GM19397 (cell line): Measurements from ENCODE around the gene IRAG1.

Source experiments
- ATAC-seq: cut with Tn5 transposase; IDR thresholded peaks from one replicate; pipeline ENCODE4 v1.9.1; 2021; ENCODE audit warnings: mild to moderate bottlenecking, moderate library complexity; ENCODE audit not compliant: unreplicated experiment

IRAG1 gene

DNA sequence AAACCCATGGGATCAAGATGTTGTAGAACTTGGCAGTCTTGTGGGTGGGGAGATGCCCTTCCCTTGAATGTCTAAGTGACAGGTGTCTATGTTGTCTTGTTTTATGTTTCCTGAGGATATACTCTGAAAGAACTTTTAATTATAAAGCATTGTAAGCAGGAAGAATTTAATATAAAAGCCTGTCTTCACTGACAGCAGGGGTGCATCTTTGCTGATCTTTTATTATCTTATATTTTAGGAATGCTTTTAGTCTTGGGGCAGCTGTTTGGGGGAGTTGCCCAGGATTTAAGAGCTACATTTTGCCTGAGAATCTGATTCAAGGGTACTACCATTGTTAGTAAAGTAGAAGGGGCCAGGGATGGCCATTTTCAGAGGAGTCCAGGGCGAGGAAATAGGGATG is 43.4 kb downstream of the IRAG1 start:
- ATAC-seq, result no peak

DNA sequence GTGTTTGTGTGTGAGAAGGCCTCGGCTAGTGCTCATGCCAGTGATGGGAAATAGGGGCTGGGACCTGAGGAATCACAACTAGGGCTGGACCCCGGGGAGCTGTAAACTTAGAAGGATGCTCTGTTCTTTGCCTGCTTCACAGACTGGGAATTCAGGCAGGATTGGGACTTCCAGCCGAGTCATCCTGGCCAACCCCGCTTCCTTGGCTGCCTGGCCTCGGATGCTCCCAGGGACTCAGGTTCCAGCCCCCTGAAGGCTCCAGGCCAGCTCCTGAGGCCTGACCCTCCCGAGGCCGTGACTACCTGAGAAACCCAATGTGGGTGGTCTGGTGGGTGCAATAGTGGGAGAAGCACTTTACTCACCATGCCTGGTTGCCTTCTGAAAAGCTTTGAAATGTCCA is 44.7 kb downstream of the IRAG1 start:
- no peak for ATAC-seq

DNA sequence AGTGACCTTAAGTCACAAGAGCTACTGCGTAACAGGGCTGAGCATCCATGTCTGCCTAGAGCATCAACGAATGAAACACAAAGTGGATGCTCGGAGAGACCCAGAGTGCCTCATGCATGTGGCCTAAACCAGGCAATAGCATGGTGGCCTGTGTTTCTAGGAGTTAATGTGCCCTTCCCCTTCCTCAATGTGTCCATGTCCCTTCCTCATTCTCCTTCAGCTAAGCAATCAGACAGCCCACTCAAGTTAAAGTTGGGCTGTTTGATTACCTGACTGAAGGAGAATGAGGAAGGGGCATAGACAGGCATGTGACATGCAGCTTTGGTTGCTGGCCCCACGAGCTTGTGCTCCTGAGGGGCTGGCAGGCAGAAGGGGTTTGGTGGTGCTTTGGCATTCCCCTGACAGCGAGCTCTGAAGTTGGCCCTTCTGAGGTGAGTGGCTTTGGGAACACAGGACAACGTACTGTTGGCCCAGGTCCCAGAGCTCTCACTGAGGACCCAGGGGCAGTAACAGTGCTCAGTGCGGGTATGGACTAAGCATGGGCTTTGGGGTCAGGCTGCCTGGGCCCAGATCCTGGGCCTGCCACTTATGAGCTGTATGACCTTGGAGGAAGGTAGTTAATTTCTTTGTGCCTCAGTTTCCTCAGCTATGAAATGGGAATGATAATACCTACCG is 46.7 kb downstream of the IRAG1 start:
- ATAC-seq, result no peak

DNA sequence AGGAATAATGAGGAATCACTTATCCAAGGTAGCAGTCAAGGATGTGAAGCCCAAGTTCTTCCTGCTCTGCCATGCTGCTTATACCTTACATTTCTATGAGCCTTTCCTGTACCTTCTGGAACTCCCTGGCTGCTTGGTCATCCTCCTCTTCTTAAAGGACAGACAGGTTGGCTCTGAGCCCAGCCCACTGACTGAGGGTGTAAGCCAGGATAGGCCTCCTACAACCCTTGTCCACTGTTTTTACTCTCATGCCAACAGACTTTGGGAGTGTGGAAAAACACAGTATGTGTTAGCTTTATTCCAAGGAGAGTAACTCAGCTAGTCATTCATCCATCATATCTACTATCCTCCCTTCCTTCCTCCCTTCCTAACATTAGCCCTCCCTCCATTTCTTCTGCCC is 47.5 kb downstream of the IRAG1 start:
- ATAC-seq, result no peak

DNA sequence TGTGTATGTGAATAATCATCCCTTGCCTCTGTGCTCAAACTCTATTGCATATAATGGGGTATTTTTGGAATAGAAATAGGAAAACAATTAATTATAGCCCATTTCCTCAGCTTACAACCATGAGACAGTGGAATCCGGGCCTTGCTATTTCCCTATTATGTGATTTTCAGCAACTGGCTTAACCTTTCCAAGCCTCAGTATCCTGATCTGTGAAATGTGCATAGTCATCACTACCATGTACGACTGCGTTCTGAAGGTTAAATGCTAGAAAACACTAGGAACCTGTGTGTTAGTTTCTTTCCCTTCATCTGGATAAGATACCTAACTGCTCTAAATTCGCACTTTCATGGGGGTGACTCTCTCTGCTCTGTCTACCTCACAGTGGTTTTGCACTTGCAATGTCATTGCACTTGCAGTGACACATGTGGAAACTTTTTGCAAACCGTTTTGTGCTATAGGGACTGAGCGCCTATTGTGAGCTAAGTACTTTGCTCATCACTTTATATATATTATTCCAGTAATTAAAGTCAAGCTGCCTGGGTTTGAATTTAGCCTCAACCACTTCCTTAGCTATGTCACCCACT is 48.3 kb downstream of the IRAG1 start:
- no peak for ATAC-seq
